ENCODE results near the gene STK25. TPM values are rescaled to one million over a fixed set of nuclear protein-coding genes. Genes with fewer than 3 reads are reported as not detected.

Gene STK25
- polyA plus RNA-seq, 1 experiment: 216 TPM

DNA sequence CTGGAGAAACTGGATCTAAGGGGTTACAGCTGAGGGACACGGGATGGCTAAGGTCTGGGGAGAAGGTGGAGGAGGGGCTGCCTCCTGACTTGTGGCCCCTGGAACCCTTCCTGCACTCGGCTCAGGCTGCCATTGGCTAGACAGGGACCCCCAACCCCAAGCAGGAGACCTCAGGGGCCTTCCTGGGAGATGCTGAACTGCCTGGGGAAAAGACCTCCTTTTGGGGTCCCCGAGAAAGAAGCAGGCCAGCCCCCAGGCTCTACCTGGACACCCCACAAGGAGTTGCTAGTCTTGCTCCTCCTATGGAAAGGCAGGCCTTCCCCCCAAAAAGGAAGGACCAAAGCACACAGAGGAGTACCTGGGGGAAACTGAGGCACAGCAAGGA lies 40.1 kb upstream of the STK25 start:
- TF ChIP-seq, protein P1, sequence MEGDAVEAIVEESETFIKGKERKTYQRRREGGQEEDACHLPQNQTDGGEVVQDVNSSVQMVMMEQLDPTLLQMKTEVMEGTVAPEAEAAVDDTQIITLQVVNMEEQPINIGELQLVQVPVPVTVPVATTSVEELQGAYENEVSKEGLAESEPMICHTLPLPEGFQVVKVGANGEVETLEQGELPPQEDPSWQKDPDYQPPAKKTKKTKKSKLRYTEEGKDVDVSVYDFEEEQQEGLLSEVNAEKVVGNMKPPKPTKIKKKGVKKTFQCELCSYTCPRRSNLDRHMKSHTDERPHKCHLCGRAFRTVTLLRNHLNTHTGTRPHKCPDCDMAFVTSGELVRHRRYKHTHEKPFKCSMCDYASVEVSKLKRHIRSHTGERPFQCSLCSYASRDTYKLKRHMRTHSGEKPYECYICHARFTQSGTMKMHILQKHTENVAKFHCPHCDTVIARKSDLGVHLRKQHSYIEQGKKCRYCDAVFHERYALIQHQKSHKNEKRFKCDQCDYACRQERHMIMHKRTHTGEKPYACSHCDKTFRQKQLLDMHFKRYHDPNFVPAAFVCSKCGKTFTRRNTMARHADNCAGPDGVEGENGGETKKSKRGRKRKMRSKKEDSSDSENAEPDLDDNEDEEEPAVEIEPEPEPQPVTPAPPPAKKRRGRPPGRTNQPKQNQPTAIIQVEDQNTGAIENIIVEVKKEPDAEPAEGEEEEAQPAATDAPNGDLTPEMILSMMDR (IDR thresholded peaks at IDR 0.05; ENCODE audit: low read depth, low read length): no peak
- ChIA-PET CTCF (no interaction called here), POLR2A (no interaction called here)
- Histone ChIP-seq H3K4me3 (ENCODE audit: low read depth, low read length) (no peak overlapping the region), H3K9me3 (ENCODE audit: control insufficient read depth, insufficient read depth, low read length) (peaks cover 2% of the 10 kb centered on the region; the same call in 1 of the 2 replicates), H3K27me3 (ENCODE audit: control insufficient read depth, insufficient read depth, low read length) (no peaks in the 10 kb centered on the region), H3K27ac (ENCODE audit: low read depth, low read length) (no peak overlapping the region)
- DNase-seq (ENCODE audit: low read depth, low spot score): no peak

DNA sequence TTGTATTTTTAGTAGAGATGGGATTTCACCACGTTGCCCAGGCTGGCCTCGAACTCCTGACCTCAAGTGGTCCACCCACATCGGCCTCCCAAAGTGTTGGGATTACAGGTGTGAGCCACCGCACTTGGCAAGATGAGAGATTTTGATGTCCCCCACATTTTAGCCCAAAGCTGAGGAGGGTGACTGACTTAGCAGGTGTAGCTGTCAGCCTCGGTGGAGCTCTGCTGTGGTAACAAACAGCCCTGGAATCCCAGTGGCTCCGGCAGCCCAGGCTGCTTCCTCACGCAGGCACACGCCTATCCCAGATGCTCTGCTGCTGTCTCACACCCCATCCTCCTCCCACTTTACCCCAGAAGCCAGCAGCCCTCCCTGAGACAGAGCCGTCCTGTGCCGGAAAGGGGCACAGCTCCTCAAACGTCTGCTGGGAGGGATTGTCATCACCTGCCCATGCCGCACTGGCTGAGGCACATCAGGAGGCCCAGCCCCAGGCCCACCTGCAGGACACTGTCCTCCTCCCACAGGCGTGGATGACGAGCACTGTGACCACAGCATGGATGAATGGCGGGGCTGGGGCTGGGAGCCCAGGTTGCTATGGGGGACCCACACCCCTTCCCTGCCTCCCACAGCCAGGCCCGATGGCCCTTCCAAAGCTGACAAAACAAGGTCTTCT lies 39.5 kb upstream of the STK25 start:
- Histone ChIP-seq H3K9me3 (ENCODE audit: control insufficient read depth, insufficient read depth, low read length) (peaks cover 2% of the 10 kb centered on the region; the same call in 1 of the 2 replicates), H3K4me3 (ENCODE audit: low read depth, low read length) (no peak overlapping the region), H3K27me3 (ENCODE audit: control insufficient read depth, insufficient read depth, low read length) (no peaks in the 10 kb centered on the region), H3K27ac (ENCODE audit: low read depth, low read length) (peak overlapping the region; percentile 90)
- ChIA-PET CTCF (no interaction called here), POLR2A (interaction anchor here (0.7 kb wide), 2 partner anchors 11 to 303 kb away, joined by 3 to 8 read pairs; partner anchors contain the start of gene BOK)
- DNase-seq (ENCODE audit: low read depth, low spot score): no peak
- TF ChIP-seq, protein P1 (IDR thresholded peaks at IDR 0.05; ENCODE audit: low read depth, low read length): no peak

DNA sequence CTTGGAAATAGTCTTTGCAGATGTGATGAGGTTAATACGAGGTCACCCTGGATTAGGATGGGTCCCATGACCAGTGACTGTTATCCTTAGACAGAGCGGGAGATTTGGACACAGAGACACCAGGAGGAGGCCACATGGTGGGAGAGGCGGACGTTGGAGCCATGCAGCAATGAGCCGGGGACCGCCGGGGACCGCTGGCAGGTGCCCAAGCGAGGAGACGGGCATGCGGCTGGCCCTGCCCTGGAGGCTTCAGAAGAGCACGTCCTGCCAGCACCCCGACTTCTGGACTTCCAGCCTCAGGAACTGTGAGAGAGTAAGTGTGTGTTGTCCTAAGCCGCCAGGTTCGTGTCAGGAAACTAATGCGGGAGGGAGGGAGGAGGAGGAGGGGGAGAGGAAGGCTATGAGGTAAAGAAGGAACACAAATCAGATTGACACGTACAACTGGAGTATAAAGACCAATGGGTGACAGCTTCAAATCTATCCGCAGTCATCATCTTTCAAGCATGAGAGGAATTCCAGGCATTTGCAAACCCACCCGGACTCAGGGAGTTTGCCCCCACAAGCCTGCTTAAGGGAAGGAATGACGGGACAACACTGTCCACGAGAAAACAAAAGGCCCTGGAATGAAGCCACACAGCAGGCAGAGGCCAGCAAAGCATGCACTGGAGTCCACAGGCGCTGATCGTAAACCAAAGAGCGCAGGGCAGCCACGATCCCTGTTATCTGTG lies 38.6 kb upstream of the STK25 start:
- peak; percentile 75 for DNase-seq (ENCODE audit: low read depth, low spot score)
- TF ChIP-seq, protein P1 (IDR thresholded peaks at IDR 0.05; ENCODE audit: low read depth, low read length): no peak
- H3K27ac ChIP-seq (ENCODE audit: low read depth, low read length): peak overlapping the region; percentile 90
- ChIA-PET CTCF (no interaction called here), POLR2A (interaction anchor here (0.7 kb wide), 1 partner anchor 181 kb away, joined by 3 read pairs; no protein-coding TSS in a partner anchor)
- H3K4me3 ChIP-seq (ENCODE audit: low read depth, low read length): peak overlapping the region; percentile 22
- no peaks in the 10 kb centered on the region for H3K27me3 ChIP-seq (ENCODE audit: control insufficient read depth, insufficient read depth, low read length)
- H3K9me3 ChIP-seq (ENCODE audit: control insufficient read depth, insufficient read depth, low read length): no peaks in the 10 kb centered on the region; the same call in 1 of the 2 replicates

DNA sequence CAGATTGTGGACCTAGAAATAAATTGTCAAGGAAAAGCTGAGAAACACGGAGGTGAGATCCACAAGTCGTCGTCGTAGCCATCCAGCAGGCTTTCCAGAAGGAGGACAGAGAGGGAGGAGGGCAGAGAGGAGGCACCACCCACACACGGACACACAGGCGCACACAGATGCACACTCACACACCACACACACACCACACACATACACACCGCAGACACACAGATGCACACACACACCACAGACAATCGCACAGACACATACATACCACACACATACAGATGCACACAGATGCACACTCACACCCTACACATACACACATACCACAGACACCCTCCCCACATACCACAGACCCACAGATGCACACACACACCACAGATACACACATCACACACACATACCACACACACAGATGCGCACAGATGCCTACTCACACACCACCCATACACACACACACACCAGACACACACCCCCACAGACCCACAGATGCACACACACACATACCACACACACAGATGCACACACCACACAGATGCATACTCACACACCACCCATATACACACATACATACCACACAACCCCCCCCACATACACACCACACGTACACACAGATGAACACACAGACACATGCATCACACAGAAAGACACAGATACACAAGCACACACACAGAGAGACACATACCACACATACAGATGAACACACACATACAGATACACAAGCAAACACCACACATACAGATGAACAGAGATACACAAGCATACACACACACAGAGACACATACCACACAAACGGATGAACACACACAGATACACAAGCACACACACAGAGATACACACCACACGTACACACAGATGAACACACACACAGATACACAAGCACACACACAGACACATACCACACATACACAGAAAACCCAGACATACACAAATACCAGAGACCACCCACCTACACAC lies 37.4 kb upstream of the STK25 start:
- TF ChIP-seq, protein P1 (IDR thresholded peaks at IDR 0.05; ENCODE audit: low read depth, low read length): no peak
- no peaks in the 10 kb centered on the region for H3K27me3 ChIP-seq (ENCODE audit: control insufficient read depth, insufficient read depth, low read length)
- CTCF ChIA-PET: no interaction called here
- POLR2A ChIA-PET: interaction anchor here (0.6 to 0.7 kb wide), 2 partner anchors 30 to 31 kb away, joined by 3 to 5 read pairs; no protein-coding TSS in a partner anchor
- DNase-seq (ENCODE audit: low read depth, low spot score): no peak
- peaks cover 3% of the 10 kb centered on the region; the same call in 1 of the 2 replicates for H3K9me3 ChIP-seq (ENCODE audit: control insufficient read depth, insufficient read depth, low read length)
- H3K27ac ChIP-seq (ENCODE audit: low read depth, low read length): peak overlapping the region; percentile 61
- peak overlapping the region; percentile 10; the same call in 1 of the 2 replicates for H3K4me3 ChIP-seq (ENCODE audit: low read depth, low read length)
